Activated naive CD4-positive, alpha-beta T cell treated with anti-CD3 and anti-CD28 coated beads, Interleukin-2, amount 10 ng/mL, durations not matched to agents 7 days and 5 days (primary cell): Measurements from ENCODE around the gene RNU5B-1.
"Not testable (repeated sequence)": the region's sequence is repeated elsewhere in the genome, so short reads cannot be mapped to it uniquely, and the experiment has no call there.

ENCODE experiments used
- CTCF ChIA-PET: fragments of 350-600 bp; sonication (Branson Sonifier 250); formaldehyde crosslinking; loops from one replicate; lab custom pipeline; 2021; ENCODE audit warnings: antibody characterized with exemption; lab: Charles Lee
- DNase-seq: peaks from one replicate; pipeline ENCODE4 v3.0.0-alpha.2; 2020
- H3K27ac Mint-ChIP-seq: one replicate; pipeline ENCODE4 v1.8.0; 2021; ENCODE audit warnings: mild to moderate bottlenecking, moderate library complexity, mixed read lengths
- H3K27me3 Mint-ChIP-seq: one replicate; pipeline ENCODE4 v1.8.0; 2021; ENCODE audit warnings: mild to moderate bottlenecking, mixed read lengths
- H3K36me3 Mint-ChIP-seq: one replicate; pipeline ENCODE4 v1.8.0; 2021; ENCODE audit warnings: mixed read lengths
- H3K4me1 Mint-ChIP-seq: one replicate; pipeline ENCODE4 v1.8.0; 2021; ENCODE audit warnings: mixed read lengths
- H3K4me3 Mint-ChIP-seq: one replicate; pipeline ENCODE4 v1.8.0; 2021; ENCODE audit warnings: mild to moderate bottlenecking, moderate library complexity, mixed read lengths
- H3K9me3 Mint-ChIP-seq: one replicate; pipeline ENCODE4 v1.8.0; 2021; ENCODE audit warnings: mixed read lengths

Gene RNU5B-1

GRCh38 chr15:65336493-65337435, 32.3 kb downstream of the RNU5B-1 start:
- Mint-ChIP-seq H3K4me3 (no peak overlapping the region), H3K27ac (no peak overlapping the region), H3K27me3 (peaks cover 25% of the 10 kb centered on the region), H3K4me1 (peaks cover 2% of the 10 kb centered on the region), H3K36me3 (no peaks in the 10 kb centered on the region), H3K9me3 (no peaks in the 10 kb centered on the region)
- no peak for DNase-seq
- CTCF ChIA-PET, result interaction anchor here (1.0 to 1.3 kb wide), 3 partner anchors 19 to 61 kb away, joined by 4 to 6 read pairs (median 5); no protein-coding TSS in a partner anchor

GRCh38 chr15:65337436-65338070, 33.1 kb downstream of the RNU5B-1 start:
- DNase-seq, result no peak
- Mint-ChIP-seq H3K27ac (no peak overlapping the region), H3K27me3 (peaks cover 25% of the 10 kb centered on the region), H3K4me1 (peaks cover 2% of the 10 kb centered on the region), H3K36me3 (no peaks in the 10 kb centered on the region), H3K9me3 (no peaks in the 10 kb centered on the region), H3K4me3 (no peak overlapping the region)
- CTCF ChIA-PET, result interaction anchor here (1.4 to 1.7 kb wide), 2 partner anchors 10 to 63 kb away, joined by 4 to 6 read pairs; no protein-coding TSS in a partner anchor

GRCh38 chr15:65338366-65338765, 33.9 kb downstream of the RNU5B-1 start:
- Mint-ChIP-seq H3K9me3 (no peaks in the 10 kb centered on the region), H3K27ac (no peak overlapping the region), H3K36me3 (no peaks in the 10 kb centered on the region), H3K27me3 (peaks cover 29% of the 10 kb centered on the region), H3K4me3 (no peak overlapping the region), H3K4me1 (peaks cover 2% of the 10 kb centered on the region)
- DNase-seq, result no peak
- CTCF ChIA-PET, result interaction anchor here (1.4 to 1.7 kb wide), 2 partner anchors 11 to 62 kb away, joined by 4 to 6 read pairs; no protein-coding TSS in a partner anchor

GRCh38 chr15:65338823-65339222, 34.3 kb downstream of the RNU5B-1 start:
- no peak for DNase-seq
- peaks cover 2% of the 10 kb centered on the region for H3K4me1 Mint-ChIP-seq
- no peak overlapping the region for H3K4me3 Mint-ChIP-seq
- H3K27me3 Mint-ChIP-seq, result peaks cover 33% of the 10 kb centered on the region
- CTCF ChIA-PET, result interaction anchor here (1.4 to 1.7 kb wide), 2 partner anchors 12 to 61 kb away, joined by 4 to 6 read pairs; no protein-coding TSS in a partner anchor
- H3K9me3 Mint-ChIP-seq, result no peaks in the 10 kb centered on the region
- H3K36me3 Mint-ChIP-seq, result no peaks in the 10 kb centered on the region
- H3K27ac Mint-ChIP-seq, result no peak overlapping the region

- peaks cover 2% of the 10 kb centered on the region for H3K4me1 Mint-ChIP-seq
- H3K4me3 Mint-ChIP-seq, result no peak overlapping the region
- CTCF ChIA-PET, result no interaction called here
- DNase-seq, result no peak
- H3K27ac Mint-ChIP-seq, result no peak overlapping the region
- no peaks in the 10 kb centered on the region for H3K36me3 Mint-ChIP-seq
- no peaks in the 10 kb centered on the region for H3K9me3 Mint-ChIP-seq
- peaks cover 39% of the 10 kb centered on the region for H3K27me3 Mint-ChIP-seq
Measured at GRCh38 chr15:65339416-65339815, 34.9 kb downstream of the RNU5B-1 start.

GRCh38 chr15:65339920-65340319, 35.4 kb downstream of the RNU5B-1 start:
- no peaks in the 10 kb centered on the region for H3K9me3 Mint-ChIP-seq
- no peak overlapping the region for H3K4me3 Mint-ChIP-seq
- no peak overlapping the region for H3K27ac Mint-ChIP-seq
- no peaks in the 10 kb centered on the region for H3K36me3 Mint-ChIP-seq
- CTCF ChIA-PET, result no interaction called here
- peaks cover 39% of the 10 kb centered on the region for H3K27me3 Mint-ChIP-seq
- peaks cover 2% of the 10 kb centered on the region for H3K4me1 Mint-ChIP-seq
- DNase-seq, result no peak

- H3K4me3 Mint-ChIP-seq, result no peak overlapping the region
Measured at GRCh38 chr15:65342493-65342892, 38.0 kb downstream of the RNU5B-1 start.

GRCh38 chr15:65343374-65343981, 39.0 kb downstream of the RNU5B-1 start:
- no peak overlapping the region for H3K4me3 Mint-ChIP-seq
- H3K27me3 Mint-ChIP-seq, result peaks cover 38% of the 10 kb centered on the region
- CTCF ChIA-PET, result no interaction called here
- H3K36me3 Mint-ChIP-seq, result no peaks in the 10 kb centered on the region
- no peak overlapping the region for H3K27ac Mint-ChIP-seq
- H3K9me3 Mint-ChIP-seq, result no peaks in the 10 kb centered on the region
- no peak for DNase-seq
- H3K4me1 Mint-ChIP-seq, result peaks cover 2% of the 10 kb centered on the region

More at GRCh38 chr15:65342493-65342892, 38.0 kb downstream of the RNU5B-1 start:
- peaks cover 2% of the 10 kb centered on the region for H3K4me1 Mint-ChIP-seq
- no peaks in the 10 kb centered on the region for H3K36me3 Mint-ChIP-seq
- no peak for DNase-seq
- H3K9me3 Mint-ChIP-seq, result no peaks in the 10 kb centered on the region
- H3K27me3 Mint-ChIP-seq, result peaks cover 41% of the 10 kb centered on the region
- CTCF ChIA-PET, result interaction anchor here (1.0 kb wide), 1 partner anchor 49 kb away, joined by 3 read pairs; no protein-coding TSS in a partner anchor
- H3K27ac Mint-ChIP-seq, result no peak overlapping the region

- no peak for DNase-seq
- no peaks in the 10 kb centered on the region for H3K36me3 Mint-ChIP-seq
- no peak overlapping the region for H3K27ac Mint-ChIP-seq
- peaks cover 2% of the 10 kb centered on the region for H3K4me1 Mint-ChIP-seq
- CTCF ChIA-PET, result no interaction called here
- no peaks in the 10 kb centered on the region for H3K9me3 Mint-ChIP-seq
- peaks cover 36% of the 10 kb centered on the region for H3K27me3 Mint-ChIP-seq
- no peak overlapping the region for H3K4me3 Mint-ChIP-seq
Measured at GRCh38 chr15:65344214-65344913, 39.9 kb downstream of the RNU5B-1 start.

- Mint-ChIP-seq H3K27me3 (peaks cover 31% of the 10 kb centered on the region), H3K9me3 (no peaks in the 10 kb centered on the region), H3K27ac (peak overlapping the region; percentile 13), H3K4me1 (no peaks in the 10 kb centered on the region), H3K36me3 (no peaks in the 10 kb centered on the region), H3K4me3 (no peak overlapping the region)
- no peak for DNase-seq
- CTCF ChIA-PET, result no interaction called here
Measured at GRCh38 chr15:65344914-65345275, 40.4 kb downstream of the RNU5B-1 start.

- CTCF ChIA-PET, result no interaction called here
- peaks cover 26% of the 10 kb centered on the region for H3K27me3 Mint-ChIP-seq
Measured at GRCh38 chr15:65346856-65347598, 42.5 kb downstream of the RNU5B-1 start.

GRCh38 chr15:65347756-65348155, 43.3 kb downstream of the RNU5B-1 start:
- H3K36me3 Mint-ChIP-seq, H3K4me3 Mint-ChIP-seq, DNase-seq, CTCF ChIA-PET, H3K4me1 Mint-ChIP-seq, H3K27ac Mint-ChIP-seq, H3K9me3 Mint-ChIP-seq: not testable (repeated sequence)
- peaks cover 26% of the 10 kb centered on the region for H3K27me3 Mint-ChIP-seq

More at GRCh38 chr15:65346856-65347598, 42.5 kb downstream of the RNU5B-1 start:
- Mint-ChIP-seq H3K4me3 (no peak overlapping the region), H3K36me3 (no peaks in the 10 kb centered on the region), H3K27ac (no peak overlapping the region), H3K9me3 (peaks cover 4% of the 10 kb centered on the region), H3K4me1 (no peaks in the 10 kb centered on the region)
- no peak for DNase-seq

GRCh38 chr15:65349338-65349737, 44.9 kb downstream of the RNU5B-1 start:
- Mint-ChIP-seq H3K4me1 (no peaks in the 10 kb centered on the region), H3K27me3 (peaks cover 25% of the 10 kb centered on the region), H3K36me3 (no peaks in the 10 kb centered on the region)

More at GRCh38 chr15:65349338-65349737, 44.9 kb downstream of the RNU5B-1 start:
- Mint-ChIP-seq H3K4me3 (no peak overlapping the region), H3K27ac (no peak overlapping the region), H3K9me3 (peaks cover 10% of the 10 kb centered on the region)
- CTCF ChIA-PET, result no interaction called here
- no peak for DNase-seq
